Fibroblast of upper back skin (primary cell): ENCODE measurements around the gene KICS2.
"Not testable (repeated sequence)": the region's sequence is repeated elsewhere in the genome, so short reads cannot be mapped to it uniquely, and the experiment has no call there.

Experiments used
- DNase-seq: peaks from one replicate; pipeline ENCODE4 v3.0.0-alpha.2; 2013

Gene KICS2

DNA sequence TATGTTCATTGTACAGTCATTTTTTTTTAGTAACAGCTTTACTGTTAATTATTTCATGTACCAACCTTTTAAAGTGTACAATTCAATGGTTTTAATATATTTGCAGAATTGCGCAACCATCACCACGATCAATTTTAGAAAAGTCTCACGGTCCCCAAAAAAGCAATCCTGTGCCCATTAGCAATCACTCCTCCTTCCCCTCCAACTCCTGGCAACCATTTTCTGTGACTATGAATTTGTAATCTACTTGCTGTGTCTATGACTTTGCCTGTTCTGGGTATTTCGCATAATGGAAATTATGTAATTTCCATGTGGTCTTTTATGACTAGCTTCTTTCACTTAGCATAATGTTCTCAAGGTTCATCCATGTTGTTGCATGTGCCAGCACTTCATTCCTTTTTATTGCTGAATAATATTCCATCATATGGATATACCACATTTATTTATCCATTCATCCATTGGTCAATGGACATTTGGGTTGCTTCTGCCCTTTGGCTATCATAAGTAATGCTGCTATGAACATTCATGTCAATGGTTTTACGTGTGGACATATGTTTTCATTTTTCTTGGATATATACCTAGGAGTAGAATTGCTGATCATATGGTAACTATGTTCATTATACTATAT is 9.9 kb downstream of the KICS2 start:
- no peak for DNase-seq

DNA sequence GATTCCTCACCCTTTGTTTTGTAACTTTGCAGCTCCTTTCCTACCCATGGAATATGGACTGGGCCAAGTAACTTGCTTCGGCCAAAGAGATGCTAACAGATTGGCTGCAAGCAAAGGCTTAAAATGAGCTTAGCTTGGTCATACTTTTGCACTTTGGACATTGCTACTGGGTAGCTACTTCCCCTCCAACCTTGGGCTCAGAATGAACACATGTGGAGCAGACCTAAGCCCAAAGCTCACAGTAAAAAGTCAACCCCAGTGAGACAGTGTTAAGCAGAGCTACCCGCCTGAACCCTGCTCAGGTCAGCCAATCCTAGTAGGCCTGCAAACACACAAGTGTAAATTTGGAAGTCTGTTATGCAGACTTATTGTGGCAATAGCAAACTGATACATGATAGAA is 14.6 kb downstream of the KICS2 start:
- no peak for DNase-seq

- no peak for DNase-seq
Measured at GRCh38 chr12:64205542-64205941, 16.6 kb downstream of the KICS2 start.

GRCh38 chr12:64203775-64204174 is 18.3 kb downstream of the KICS2 start:
- DNase-seq, result no peak

GRCh38 chr12:64203036-64203435 is 19.1 kb downstream of the KICS2 start:
- DNase-seq, result no peak

GRCh38 chr12:64195841-64196240 is 26.3 kb downstream of the KICS2 start:
- DNase-seq, result not testable (repeated sequence)

- DNase-seq, result peak; percentile 29
Measured at GRCh38 chr12:64194333-64195149, 27.6 kb downstream of the KICS2 start.

DNA sequence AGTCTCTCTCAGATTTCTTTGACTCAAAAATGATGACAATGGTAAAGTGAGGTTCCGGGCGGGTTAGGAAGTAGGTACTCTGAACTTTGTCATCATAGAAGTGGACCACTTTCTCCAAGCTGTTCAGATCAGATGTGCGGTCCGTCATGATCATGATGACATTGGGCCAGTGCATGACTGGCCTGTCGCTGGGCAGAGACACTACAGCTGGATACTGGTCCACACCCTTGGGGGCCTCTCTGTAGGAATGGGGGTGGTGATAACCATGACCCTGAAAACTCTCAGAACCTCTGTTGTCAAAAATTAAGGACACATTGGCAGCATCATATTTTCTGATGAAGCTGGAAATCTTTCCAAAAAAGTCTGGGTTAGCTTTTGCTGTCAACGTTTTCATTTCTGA is 28.2 kb downstream of the KICS2 start:
- DNase-seq, result no peak

- no peak for DNase-seq
Measured at GRCh38 chr12:64192644-64193444, 29.3 kb downstream of the KICS2 start.

DNA sequence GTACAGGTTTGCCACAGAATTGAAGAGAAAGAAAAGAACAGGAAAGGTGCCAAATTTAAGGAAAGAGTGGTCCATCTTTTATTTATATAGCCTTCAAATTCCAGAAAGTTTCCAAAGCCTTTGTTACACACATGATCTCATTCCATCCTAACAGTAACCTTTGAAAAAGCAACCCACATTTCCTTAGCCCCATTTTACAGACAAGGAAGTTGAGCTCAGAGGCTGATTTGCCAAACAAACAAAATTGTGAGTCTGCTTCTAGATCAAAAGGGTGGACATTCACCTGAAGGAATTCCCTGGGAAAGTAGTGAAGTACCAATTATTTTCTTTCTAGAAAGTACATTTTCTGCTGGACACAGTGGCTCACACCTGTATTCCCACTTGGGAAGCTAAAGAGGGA is 32.0 kb downstream of the KICS2 start:
- no peak for DNase-seq

GRCh38 chr12:64189530-64189929 is 32.6 kb downstream of the KICS2 start:
- DNase-seq, result no peak

- no peak for DNase-seq
Measured at GRCh38 chr12:64187794-64188193, 34.3 kb downstream of the KICS2 start.

DNA sequence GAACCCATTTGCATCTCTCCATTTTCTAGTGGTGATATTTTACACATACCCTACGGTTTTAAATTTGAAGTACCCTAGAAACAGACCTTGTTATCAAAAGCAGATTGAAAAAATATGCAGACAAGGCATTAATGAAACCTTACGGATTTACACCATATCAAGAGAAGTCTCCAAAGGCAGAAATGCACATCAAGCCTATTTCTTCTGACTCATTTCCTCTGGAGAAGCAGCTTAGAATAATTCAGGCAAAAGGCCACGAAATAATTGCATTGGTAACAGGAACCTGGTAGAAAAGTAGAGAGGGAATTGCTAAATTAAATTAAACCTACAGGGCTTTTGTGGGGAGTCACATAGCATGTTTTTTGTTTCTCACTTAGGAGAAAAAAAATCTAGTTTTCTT is 34.7 kb downstream of the KICS2 start:
- peak; percentile 81 for DNase-seq

DNA sequence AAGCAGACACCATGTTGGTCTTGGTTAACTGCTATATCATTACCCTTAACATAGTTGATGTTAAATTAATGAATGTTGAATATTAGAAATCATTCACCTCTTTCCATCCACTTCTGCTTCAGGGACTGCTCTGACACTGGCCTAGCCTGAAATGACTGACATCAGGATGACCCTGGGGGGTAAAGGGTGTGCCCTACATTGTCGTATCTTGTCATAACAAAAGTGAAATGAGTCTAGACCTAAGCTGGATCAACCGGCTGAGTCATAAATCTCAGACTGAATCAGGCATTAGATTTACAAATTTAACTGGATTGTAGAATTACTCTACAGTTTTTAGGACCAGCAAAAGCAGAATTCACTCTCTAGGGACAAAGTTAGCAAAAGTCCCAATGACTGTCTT is 35.3 kb downstream of the KICS2 start:
- DNase-seq, result peak; percentile 29

DNA sequence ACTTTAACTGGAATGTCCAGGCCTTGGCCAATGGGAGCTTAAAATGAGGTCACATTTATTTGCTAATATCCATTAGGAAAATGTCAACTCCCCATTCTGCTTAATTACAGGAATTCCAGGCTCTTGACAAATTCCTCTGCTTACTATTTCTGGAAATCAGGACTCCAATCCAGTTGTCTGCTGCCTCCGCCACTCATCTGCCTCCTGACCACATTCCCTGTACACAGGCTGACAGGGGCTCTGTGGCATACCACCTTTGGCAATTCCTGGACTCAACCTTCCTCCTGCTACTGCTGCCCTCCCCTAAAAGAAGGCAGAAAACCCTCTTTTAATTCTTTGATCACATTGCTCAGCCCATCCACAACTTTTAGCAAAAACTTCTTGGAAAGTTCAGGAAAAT is 37.9 kb downstream of the KICS2 start:
- no peak for DNase-seq

DNA sequence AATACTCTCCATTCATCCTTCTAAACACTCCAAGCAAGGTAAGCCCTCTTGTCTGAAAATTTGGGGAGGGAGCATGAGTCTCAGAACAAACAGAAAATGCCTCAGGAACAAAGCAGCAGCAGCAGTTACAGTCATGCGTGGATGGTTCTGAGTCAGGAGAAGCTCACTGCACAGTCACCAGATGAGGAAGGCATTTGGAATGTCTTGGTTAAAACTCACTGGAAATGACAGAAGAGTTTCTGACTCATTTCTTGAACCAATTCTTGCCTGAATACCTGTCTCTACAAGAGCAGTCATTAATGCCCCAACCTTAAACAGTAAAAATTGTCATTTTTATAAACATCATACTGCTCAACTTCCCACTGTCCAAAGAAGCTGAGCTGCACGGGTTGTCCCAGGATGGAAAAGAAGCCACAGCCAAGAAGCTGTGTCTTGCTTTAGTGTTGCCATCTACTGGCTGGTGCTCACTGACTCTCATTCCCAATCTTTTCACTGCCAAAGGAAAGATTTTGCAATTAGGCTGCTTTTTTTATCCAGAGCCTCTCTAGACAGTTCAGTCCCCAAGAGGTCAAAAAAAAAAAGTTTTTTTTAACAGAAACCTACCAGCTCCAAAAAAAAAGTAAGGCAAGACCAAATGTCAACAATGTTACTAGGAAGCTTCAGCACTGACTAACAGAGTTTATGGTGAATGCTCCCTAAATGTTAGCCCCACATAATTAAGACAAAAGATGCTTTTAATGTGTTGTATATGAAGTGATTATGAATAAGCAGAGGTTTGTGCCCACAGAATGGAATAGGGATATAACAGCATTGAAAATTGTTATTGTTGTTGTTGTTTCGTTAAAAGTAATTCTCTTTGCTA is 40.4 kb downstream of the KICS2 start:
- peak; percentile 98 for DNase-seq

GRCh38 chr12:64180951-64181350 is 41.1 kb downstream of the KICS2 start:
- DNase-seq, result peak; percentile 52

DNA sequence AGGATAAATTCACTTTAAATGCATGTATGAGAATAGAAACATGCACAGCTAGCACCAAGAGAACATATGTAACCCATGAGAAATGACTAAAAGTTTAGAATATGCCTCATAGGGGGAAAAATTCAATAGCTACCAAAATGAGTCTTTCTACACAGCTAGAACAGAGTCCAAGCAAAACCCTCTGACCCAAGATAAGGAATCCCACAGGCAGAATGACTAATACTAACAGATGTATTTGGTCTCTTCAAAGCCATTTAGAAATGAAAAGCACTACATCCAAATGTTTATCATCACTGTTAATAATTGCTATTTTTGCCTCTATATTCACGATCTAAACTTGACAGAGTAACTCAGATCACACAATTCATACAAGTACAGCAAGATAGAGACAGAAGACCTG is 44.0 kb downstream of the KICS2 start:
- DNase-seq, result peak; percentile 89

GRCh38 chr12:64177001-64177400 is 45.1 kb downstream of the KICS2 start:
- DNase-seq, result no peak

- DNase-seq, result no peak
Measured at GRCh38 chr12:64175254-64175945, 46.7 kb downstream of the KICS2 start.

DNA sequence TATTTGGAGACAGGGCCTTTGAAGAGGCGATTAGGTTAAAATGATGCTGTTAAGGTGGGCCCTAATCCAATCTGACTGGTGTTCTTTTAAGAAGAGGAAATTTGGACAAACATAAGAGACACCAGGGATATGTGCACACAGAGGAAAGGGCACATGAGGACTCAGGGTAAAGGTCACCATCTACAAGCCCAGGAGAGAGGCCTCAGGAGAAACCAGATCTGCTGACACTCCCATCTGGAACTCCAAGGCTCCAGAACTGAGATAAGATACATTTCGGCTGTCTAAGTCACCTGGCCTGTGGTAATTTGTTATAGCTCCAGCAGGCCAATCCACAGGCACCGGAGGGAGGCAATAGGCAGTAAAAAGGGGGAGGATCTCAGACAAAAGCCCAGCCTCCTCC is 48.6 kb downstream of the KICS2 start:
- DNase-seq, result no peak
